HepG2 (cell line): Measurements from ENCODE around the gene ADAMTS18. TPM values are rescaled to one million over a fixed set of nuclear protein-coding genes. Genes with fewer than 3 reads are reported as not detected.
A peak's percentile ranks its signal among the peaks of the same experiment; 100 is the strongest.

Experiments
- ATAC-seq: fragments of 200-7000 bp; cut with Tn5 transposase; 3 replicates; pipeline ENCODE4 v1.9.1; 2020; ENCODE audit warnings: mild to moderate bottlenecking, moderate library complexity
- Bru-seq: library from RNA; stranded (reverse); fragments of 400-500 nt; gene quantifications from one replicate; lab custom pipeline; 2021; lab: Mats Ljungman, UMichigan
- BruChase-seq, 2 experiments: library from RNA; stranded (reverse); fragments of 400-500 nt; gene quantifications; one replicate each; lab custom pipeline; 2021; lab: Mats Ljungman, UMichigan
- BruUV-seq: library from RNA; stranded (reverse); fragments of 400-500 nt; replicated peaks from 2 replicates; lab custom pipeline; 2021; lab: Mats Ljungman, UMichigan
- CTCF ChIA-PET: fragments of 300-600 bp; formaldehyde crosslinking; extraction: SDS; loops from one replicate; lab custom pipeline; 2021; ENCODE audit warnings: low total read pairs, inconsistent platforms, low intra/inter-chr PET ratio; lab: Yijun Ruan, JAX
- POLR2A ChIA-PET: fragments of 350-600 bp; sonication (Branson Sonifier 250); formaldehyde crosslinking; loops from one replicate; lab custom pipeline; 2020; ENCODE audit warnings: antibody characterized with exemption, inconsistent platforms; lab: Yijun Ruan, JAX
- DNase-seq: peaks from one replicate; pipeline ENCODE4 v3.0.0-alpha.2; 2015; ENCODE audit warnings: low spot score
- FAIRE-seq: peaks from 3 replicates; lab custom pipeline; 2011; peaks lifted over from hg19 to GRCh38; lab: Jason Lieb, UNC
- H2AFZ ChIP-seq: one replicate; pipeline ENCODE4 v1.6.1; 2011; ENCODE audit warnings: low read length, inconsistent platforms
- H3K27ac ChIP-seq: fragments of 300-600 bp; 3 replicates; pipeline ENCODE4 v1.8.0; 2011; ENCODE audit warnings: mixed run types, mild to moderate bottlenecking, mixed read lengths, low read length, inconsistent platforms; ENCODE audit not compliant: insufficient read depth; ENCODE audit errors: extremely low read length
- H3K27me3 ChIP-seq, 2 experiments: fragments of 200-600 bp in 1 of 2; 2 replicates in 1 of 2; 3 replicates in 1 of 2; pipeline versions ENCODE4 v1.6.0 to v1.8.0; 2011; ENCODE audit warnings: low read length in 2 of 2, mild to moderate bottlenecking in 2 of 2, moderate library complexity in 2 of 2, inconsistent platforms in 1 of 2; ENCODE audit not compliant: insufficient read depth in 2 of 2, control insufficient read depth in 1 of 2
- H3K36me3 ChIP-seq, 2 experiments: fragments of 200-600 bp in 1 of 2; replicated peaks in 1 of 2; 2 replicates in 1 of 2; 3 replicates in 1 of 2; pipeline versions ENCODE4 v1.5.1 to v1.8.0; 2011; ENCODE audit warnings: low read length in 2 of 2, inconsistent platforms in 1 of 2; ENCODE audit not compliant: insufficient read depth in 2 of 2, control insufficient read depth in 1 of 2
- H3K4me1 ChIP-seq: 2 replicates; pipeline ENCODE4 v1.5.1; 2012; ENCODE audit warnings: low read length, inconsistent platforms; ENCODE audit not compliant: insufficient read depth
- H3K4me2 ChIP-seq: 2 replicates; pipeline ENCODE4 v1.6.0; 2011; ENCODE audit warnings: low read depth, low read length, inconsistent platforms
- H3K4me3 ChIP-seq, 3 experiments: fragments of 200-600 bp in 1 of 3; sonication (generic), shearing (Covaris generic) in 1 of 3; replicated peaks in 1 of 3; 2 replicates each; pipeline ENCODE4 v1.5.1; 2011 to 2016; ENCODE audit warnings: low read length in 3 of 3, inconsistent platforms in 2 of 3, low read depth in 2 of 3, mild to moderate bottlenecking in 2 of 3, control low read depth in 1 of 3, mixed read lengths in 1 of 3; ENCODE audit not compliant: insufficient read depth in 1 of 3
- H3K79me2 ChIP-seq: one replicate; pipeline ENCODE4 v1.6.1; 2011; ENCODE audit warnings: low read length, inconsistent platforms; ENCODE audit not compliant: insufficient read depth
- H3K9ac ChIP-seq: 2 replicates; pipeline ENCODE4 v1.6.0; 2011; ENCODE audit warnings: mild to moderate bottlenecking, low read depth, low read length, inconsistent platforms; ENCODE audit not compliant: insufficient read depth
- H3K9me3 ChIP-seq: 2 replicates; pipeline ENCODE4 v1.5.1; 2012; ENCODE audit warnings: mild to moderate bottlenecking, low read length
- H4K20me1 ChIP-seq: 2 replicates; pipeline ENCODE4 v1.6.0; 2011; ENCODE audit warnings: inconsistent platforms, mild to moderate bottlenecking, low read length, moderate library complexity; ENCODE audit not compliant: insufficient read depth
- SMAD9 ChIP-seq: sonication (generic); formaldehyde crosslinking; IDR thresholded peaks from 2 replicates; pipeline ENCODE4 v1.5.1; 2020; ENCODE audit warnings: mild to moderate bottlenecking, missing genetic modification reagents
- STAG1 ChIP-seq: sonication (generic); formaldehyde crosslinking; IDR thresholded peaks from 2 replicates; pipeline ENCODE4 v1.4.0; 2020; ENCODE audit warnings: missing genetic modification reagents
- WGBS: methylation state at CpG from one replicate; pipeline ENCODE4 v1.1.6; 2017; ENCODE audit warnings: low lambda C conversion rate; 5-methylcytosine and 5-hydroxymethylcytosine counted together
- in situ Hi-C: cut with HindIII; loops from 2 replicates; pipeline ENCODE4 v1.10.0; 2017; ENCODE audit warnings: low pct_unique_long_range_greater_than_20kb; ENCODE audit not compliant: extremely low pct_ligation_motif_present
- intact Hi-C: fragments of 100-400 bp; cut with micrococcal nuclease; formaldehyde crosslinking; loops from one replicate; pipeline ENCODE4 v1.10.0; 2022; ENCODE audit not compliant: unreplicated experiment
- long read RNA-seq, 2 experiments: library from RNA in 1 of 2; library from polyadenylated mRNA in 1 of 2; stranded (forward) in 1 of 2; unstranded in 1 of 2; transcript quantifications; one replicate each; pipeline ENCODE4 v2.0.0, GENCODE V29; 2019 to 2022
- polyA minus RNA-seq, 3 experiments: library from RNA; depleted of rRNA, polyadenylated mRNA; stranded (reverse); fragments of >200 nt; gene quantifications; 2 replicates each; pipeline ENCODE4 v1.2.3, GENCODE V29; 2011; ENCODE audit warnings: low replicate concordance in 1 of 3
- polyA plus RNA-seq, 8 experiments: library from polyadenylated mRNA; depleted of rRNA in 3 of 8; stranded (reverse) in 7 of 8; unstranded in 1 of 8; fragments of >200 nt; fragmentation: Illumina TruSeq in 4 of 8; extraction: Trizol in 4 of 8; gene quantifications; 2 replicates each; pipeline versions ENCODE4 v1.2.1 to v1.2.3, GENCODE V29; 2011 to 2016; ENCODE audit warnings: low read depth in 4 of 8, missing spikeins in 1 of 8, mixed read lengths in 1 of 8; ENCODE audit not compliant: insufficient read depth in 1 of 8
- total RNA-seq, 5 experiments: library from RNA; depleted of rRNA; stranded (reverse); fragments of >200 nt; fragmentation: Illumina TruSeq; extraction: Trizol; gene quantifications; 2 replicates each; pipeline ENCODE4 v1.2.3, GENCODE V29; 2016; ENCODE audit warnings: low read depth in 1 of 5

Gene ADAMTS18
- total RNA-seq (2016; rRNA removed; fragmentation: Illumina TruSeq; extraction: Trizol) (not detected in 2 replicates), polyA plus RNA-seq (2011; rRNA removed) (0.01 TPM in 1 of 2 replicates, not detected in the other), polyA minus RNA-seq (2011; rRNA and poly(A)+ RNA removed; ENCODE audit: low replicate concordance) (not detected in 2 replicates), Bru-seq, nascent RNA (not detected), BruChase-seq, experiment 1, labeled RNA remaining after a 6-hour chase (not detected), BruChase-seq, experiment 2, labeled RNA remaining after a 2-hour chase (percentile 1 among the genes with signal in this experiment)
- total RNA-seq (2016; cell fraction: cytosol; rRNA removed; fragmentation: Illumina TruSeq; extraction: Trizol; ENCODE audit: low read depth) = not detected in 2 replicates
- not detected in 2 replicates for total RNA-seq (2016; cell fraction: insoluble cytoplasmic fraction; rRNA removed; fragmentation: Illumina TruSeq; extraction: Trizol)
- total RNA-seq (2016; cell fraction: membrane; rRNA removed; fragmentation: Illumina TruSeq; extraction: Trizol) = not detected in 2 replicates
- total RNA-seq (2016; cell fraction: nucleus; rRNA removed; fragmentation: Illumina TruSeq; extraction: Trizol) = not detected in 2 replicates
- polyA plus RNA-seq (2011; cell fraction: cytosol; rRNA removed) = not detected in 2 replicates
- not detected in 2 replicates for polyA plus RNA-seq (2011; cell fraction: nucleus; rRNA removed)
- polyA plus RNA-seq (2012) = not detected in 2 replicates
- polyA plus RNA-seq (2016; cell fraction: cytosol; fragmentation: Illumina TruSeq; extraction: Trizol; ENCODE audit: low read depth) = not detected in 2 replicates
- not detected in 2 replicates for polyA plus RNA-seq (2016; cell fraction: insoluble cytoplasmic fraction; fragmentation: Illumina TruSeq; extraction: Trizol; ENCODE audit: low read depth)
- polyA plus RNA-seq (2016; cell fraction: membrane; fragmentation: Illumina TruSeq; extraction: Trizol; ENCODE audit: low read depth) = not detected in 2 replicates
- polyA plus RNA-seq (2016; cell fraction: nucleus; fragmentation: Illumina TruSeq; extraction: Trizol; ENCODE audit: insufficient read depth, low read depth) = not detected in 2 replicates
- not detected in 2 replicates for polyA minus RNA-seq (2011; cell fraction: cytosol; rRNA and poly(A)+ RNA removed)
- polyA minus RNA-seq (2011; cell fraction: nucleus; rRNA and poly(A)+ RNA removed) = not detected in 2 replicates
- long read RNA-seq, experiment 1 = 0 reads
- long read RNA-seq, experiment 2 = 0 reads

GRCh38 chr16:77434530-77435271 is at the start of gene ADAMTS18:
TSS of gene ADAMTS18 (minus strand) at chr16:77435034. CDS start at chr16:77434695, 339 bp downstream.
- in situ Hi-C loops = no loop called here
- H3K79me2 ChIP-seq = no peaks in the 10 kb centered on the region
- BruUV-seq = no TSS peak
- H3K9me3 ChIP-seq = no peaks in the 10 kb centered on the region
- POLR2A ChIA-PET = no interaction called here
- no peaks in the 10 kb centered on the region for H4K20me1 ChIP-seq
- no peak for FAIRE-seq
- no peak within 1 kb of the TSS for H3K9ac ChIP-seq
- no peak for DNase-seq
- TF ChIP-seq SMAD9 (CRISPR knock-in tag) (no peak), STAG1 (CRISPR knock-in tag) (peak; percentile 29; the same call in 1 of the 2 replicates)
- no peak within 1 kb of the TSS for H3K27ac ChIP-seq
- H3K4me3 ChIP-seq = no peak within 1 kb of the TSS
- H3K4me1 ChIP-seq = no peaks in the 10 kb centered on the region
- intact Hi-C loops = no loop called here
- no peak within 1 kb of the TSS for H3K4me2 ChIP-seq
- peak; percentile 46 for ATAC-seq
- H2AFZ ChIP-seq = no peak within 1 kb of the TSS
- CTCF ChIA-PET = no interaction called here
- H3K27me3 ChIP-seq = peaks cover 5 to 47% of the 10 kb centered on the region in 2 experiments; a peak in 4 of 5 replicates
- WGBS = 10% methylated on average over 65 of the region's 92 CpGs
- no peaks in the 10 kb centered on the region for H3K36me3 ChIP-seq
